Fibroblast of skin of scalp (primary cell): ENCODE results near the gene GPRIN1.
"Not testable (repeated sequence)": the region's sequence is repeated elsewhere in the genome, so short reads cannot be mapped to it uniquely, and the experiment has no call there.

Experiments used
- DNase-seq: peaks from one replicate; pipeline ENCODE4 v3.0.0-alpha.2; 2013

Gene GPRIN1

GRCh38 chr5:176597417-176598389, 12.3 kb downstream of the GPRIN1 start:
- DNase-seq, result no peak

DNA sequence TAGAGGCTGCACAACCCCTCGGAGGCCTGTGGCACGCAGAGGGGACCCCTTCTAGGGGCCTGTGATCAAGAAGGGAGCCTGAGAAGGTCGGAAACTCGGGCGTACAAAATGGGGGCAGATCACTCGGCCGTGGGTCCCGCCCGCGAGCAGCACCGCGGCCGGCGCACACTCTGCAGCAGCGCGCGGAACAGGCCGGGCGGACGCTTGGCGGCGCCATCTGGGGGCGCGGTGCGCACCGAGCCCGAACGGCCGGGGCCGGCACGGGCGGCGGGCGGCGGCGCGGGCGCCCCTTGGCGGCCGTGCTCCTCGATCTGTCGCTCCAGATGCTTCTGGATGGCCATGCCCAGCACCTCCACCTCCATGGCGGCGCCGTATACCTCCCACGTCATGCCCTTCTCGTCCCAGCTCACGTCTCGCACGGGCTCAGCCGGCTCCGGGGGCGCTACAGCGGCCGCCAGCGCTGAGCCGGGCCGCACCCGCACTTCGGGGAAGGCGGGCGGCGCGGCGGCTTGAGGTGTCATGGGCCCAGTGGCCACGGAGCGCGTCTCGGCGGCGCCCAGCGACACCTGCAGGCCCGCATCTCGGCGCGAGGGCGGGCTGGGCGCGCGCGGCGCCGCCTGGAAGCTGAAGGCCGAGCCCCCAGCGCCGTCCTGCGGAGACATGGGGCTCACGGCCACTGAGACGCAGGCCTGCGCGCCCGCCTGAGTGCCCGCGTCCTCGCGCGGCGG, 13.1 kb downstream of the GPRIN1 start:
- DNase-seq, result peak; percentile 31

DNA sequence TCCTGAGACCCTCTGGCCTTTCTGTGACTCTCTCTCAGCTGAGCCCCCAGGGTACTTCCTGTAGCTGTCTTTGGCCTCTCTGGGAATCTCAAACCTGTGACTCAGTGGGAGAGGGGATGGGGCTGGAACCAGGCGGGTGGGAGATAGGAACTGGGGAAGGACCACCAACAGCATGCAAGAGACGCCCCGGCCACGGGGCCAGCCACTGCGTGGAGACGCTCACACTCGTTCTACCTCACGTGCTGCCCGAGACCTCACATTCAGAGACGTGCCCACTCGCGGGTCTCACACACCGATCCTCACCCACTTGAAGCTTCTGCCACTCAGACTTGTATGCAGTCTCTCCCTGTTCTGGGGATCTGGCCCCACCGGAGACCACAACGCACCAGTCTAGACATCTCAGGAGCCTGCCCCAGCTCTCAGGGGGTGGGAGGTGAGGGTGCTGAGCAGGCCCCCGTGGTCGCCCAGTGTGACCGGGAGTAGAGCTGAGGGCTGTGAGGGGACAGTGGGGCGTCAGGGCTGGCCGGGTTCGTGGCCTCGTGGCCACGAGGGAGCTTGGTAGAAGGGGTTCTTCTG, 13.8 kb downstream of the GPRIN1 start:
- no peak for DNase-seq

DNA sequence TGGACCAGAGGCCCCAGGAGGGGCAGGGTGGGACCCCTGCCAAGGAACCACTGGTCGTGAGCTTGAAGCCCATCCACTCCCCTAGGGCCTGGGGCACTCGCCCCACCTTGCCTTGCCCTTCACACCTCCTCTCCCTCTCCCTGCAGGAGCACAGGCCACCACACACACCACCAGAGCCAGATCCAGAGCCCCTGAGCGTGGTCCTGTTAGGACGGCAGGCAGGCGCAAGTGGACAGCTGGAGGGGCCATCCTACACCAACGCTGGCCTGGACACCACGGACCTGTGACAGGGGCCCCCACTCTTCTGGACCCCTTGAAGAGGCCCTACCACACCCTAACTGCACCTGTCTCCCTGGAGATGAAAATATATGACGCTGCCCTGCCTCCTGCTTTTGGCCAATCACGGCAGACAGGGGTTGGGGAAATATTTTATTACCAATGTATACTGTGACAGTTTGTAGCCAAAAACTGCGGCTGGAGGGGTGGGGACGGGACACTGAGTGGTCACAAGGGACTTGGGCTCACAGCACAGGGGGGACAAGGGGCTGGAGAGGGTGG, 14.5 kb downstream of the GPRIN1 start:
- DNase-seq, result no peak

DNA sequence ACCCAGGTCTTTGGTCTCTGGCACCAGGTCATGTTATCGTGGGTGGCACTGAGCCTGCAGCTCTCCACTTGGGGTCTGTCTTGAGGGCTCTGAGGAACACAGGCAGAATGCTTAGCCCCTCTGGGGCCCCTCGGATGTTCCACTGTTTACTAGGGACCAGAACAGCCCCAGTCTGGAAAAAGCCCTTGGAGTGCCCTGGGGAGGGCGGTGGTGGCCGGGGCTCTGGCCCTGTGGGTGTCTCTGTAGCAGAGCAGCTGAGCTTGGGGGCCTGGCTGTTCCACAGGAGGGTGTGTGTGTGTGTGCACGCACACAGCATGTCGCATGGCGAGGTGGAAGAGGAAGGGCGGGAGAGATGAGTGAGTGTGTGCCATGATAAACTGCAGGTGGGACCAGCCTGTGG, 15.4 kb downstream of the GPRIN1 start:
- no peak for DNase-seq

DNA sequence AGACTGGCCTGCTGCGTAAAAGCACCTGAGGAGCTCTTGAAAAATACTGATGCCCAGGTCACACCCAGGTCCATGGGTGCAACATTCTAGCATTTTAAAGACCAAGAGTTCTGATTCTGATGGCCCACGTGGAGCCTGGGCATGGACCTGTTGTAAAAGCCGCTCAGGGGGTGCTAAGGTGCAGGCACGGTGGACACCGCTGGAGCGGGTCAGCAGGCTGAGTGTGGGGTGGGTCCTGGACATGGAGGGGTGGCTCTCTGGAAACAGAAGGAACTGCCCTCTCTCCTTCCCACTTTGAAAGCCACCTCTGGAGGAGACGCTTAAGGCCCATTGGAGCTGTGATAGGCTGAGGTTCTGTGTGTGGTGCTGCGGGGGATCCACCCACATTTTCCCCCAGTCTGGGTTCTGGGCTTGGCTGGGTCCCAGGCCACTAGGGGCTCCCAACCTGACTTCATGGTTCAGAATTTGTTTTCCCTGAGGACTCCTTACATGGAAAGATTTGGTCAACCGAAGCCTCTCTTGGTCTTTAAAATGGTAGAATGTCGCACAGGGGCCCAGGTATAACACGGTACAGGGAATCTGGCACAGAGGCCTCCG, 16.6 kb downstream of the GPRIN1 start:
- DNase-seq, result no peak

GRCh38 chr5:176592573-176592972, 17.4 kb downstream of the GPRIN1 start:
- no peak for DNase-seq

- not testable (repeated sequence) for DNase-seq
These were observed 18.3 kb downstream of the GPRIN1 start for GRCh38 chr5:176591667-176592066.

DNA sequence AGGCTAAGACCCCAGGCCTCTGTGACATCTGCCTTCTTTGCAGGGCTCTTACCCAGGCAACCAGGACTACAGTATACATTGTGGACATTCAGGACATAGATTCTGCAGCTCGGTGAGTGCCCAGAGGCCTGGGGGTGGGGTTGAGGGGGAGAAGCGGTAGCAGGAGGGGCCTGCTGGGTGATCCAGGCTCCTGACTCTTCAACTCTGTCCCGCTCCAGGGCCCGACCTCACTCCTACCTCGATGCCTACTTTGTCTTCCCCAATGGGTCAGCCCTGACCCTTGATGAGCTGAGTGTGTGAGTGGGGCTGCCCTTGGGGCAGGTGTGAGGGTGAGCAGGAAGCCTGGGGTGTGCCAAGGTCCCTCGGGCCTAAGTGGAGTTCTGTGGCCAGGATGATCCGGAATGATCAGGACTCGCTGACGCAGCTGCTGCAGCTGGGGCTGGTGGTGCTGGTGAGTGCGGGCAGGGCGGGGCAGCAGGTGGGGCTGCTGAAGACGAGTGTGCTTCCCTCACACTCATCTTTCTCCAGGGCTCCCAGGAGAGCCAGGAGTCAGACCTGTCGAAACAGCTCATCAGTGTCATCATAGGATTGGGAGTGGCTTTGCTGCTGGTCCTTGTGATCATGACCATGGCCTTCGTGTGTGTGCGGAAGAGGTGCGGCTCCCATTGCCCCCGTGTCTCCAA, 19.8 kb downstream of the GPRIN1 start:
- no peak for DNase-seq

- DNase-seq, result no peak
These were observed 20.8 kb downstream of the GPRIN1 start for GRCh38 chr5:176589039-176589769.

- no peak for DNase-seq
These were observed 21.7 kb downstream of the GPRIN1 start for GRCh38 chr5:176588297-176588696.

DNA sequence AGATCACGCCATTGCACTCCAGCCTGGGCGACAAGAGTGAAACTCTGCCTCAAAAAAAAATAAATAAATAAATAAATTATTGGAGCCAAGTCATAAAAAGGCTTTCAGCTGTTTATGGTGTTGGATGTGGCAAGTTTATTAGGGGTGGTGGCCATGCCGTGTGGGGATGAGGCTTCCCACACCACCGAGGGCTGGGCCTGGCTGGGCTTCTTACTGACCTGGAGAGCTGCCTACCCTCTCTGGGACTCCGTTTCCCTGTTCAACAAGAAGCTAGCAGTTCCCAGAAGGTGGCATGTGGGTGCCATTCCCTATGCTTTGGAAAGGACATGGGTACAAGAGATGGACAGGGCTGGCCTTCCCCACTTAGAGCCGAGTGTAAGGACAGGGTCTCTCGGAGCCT, 22.6 kb downstream of the GPRIN1 start:
- DNase-seq, result no peak

GRCh38 chr5:176583076-176583475, 26.9 kb downstream of the GPRIN1 start:
- DNase-seq, result no peak

- no peak for DNase-seq
These were observed 28.6 kb downstream of the GPRIN1 start for GRCh38 chr5:176581361-176581760.

- no peak for DNase-seq
These were observed 30.6 kb downstream of the GPRIN1 start for GRCh38 chr5:176579323-176579722.

DNA sequence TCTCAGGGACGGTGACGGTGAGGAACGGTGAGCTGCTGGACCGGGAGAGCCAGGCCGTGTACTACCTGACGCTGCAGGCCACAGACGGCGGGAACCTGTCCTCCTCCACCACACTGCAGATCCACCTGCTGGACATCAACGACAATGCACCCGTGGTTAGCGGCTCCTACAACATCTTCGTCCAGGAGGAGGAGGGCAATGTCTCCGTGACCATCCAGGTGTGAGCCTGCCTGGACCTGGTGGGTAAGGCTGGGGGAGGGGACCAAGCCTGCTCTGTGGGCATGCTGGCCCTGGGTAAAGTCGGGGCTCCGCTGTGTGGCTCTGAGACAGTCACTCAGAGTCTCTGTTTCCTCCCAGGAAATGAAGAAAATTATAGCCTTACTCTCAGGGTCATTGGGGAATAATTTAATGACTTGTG, 31.6 kb downstream of the GPRIN1 start:
- DNase-seq, result peak; percentile 13

- DNase-seq, result no peak
These were observed 32.4 kb downstream of the GPRIN1 start for GRCh38 chr5:176577312-176578176.

- DNase-seq, result no peak
These were observed 34.2 kb downstream of the GPRIN1 start for GRCh38 chr5:176575488-176576422.

GRCh38 chr5:176575066-176575465, 34.9 kb downstream of the GPRIN1 start:
- no peak for DNase-seq
